ENCODE data around the gene NXPH1.

GRCh38 chr7:8566016-8566415 lies 132.6 kb downstream of the NXPH1 start:
- no peak for TF ChIP-seq CTCF (IDR thresholded peaks at IDR 0.05)
- TF ChIP-seq POLR2A (IDR thresholded peaks at IDR 0.05), result no peak
